GM19452 (cell line): ENCODE measurements around the gene NAT14.

Experiments
- ATAC-seq: cut with Tn5 transposase; IDR thresholded peaks from one replicate; pipeline ENCODE4 v1.9.1; 2021; ENCODE audit not compliant: unreplicated experiment

Gene NAT14

DNA sequence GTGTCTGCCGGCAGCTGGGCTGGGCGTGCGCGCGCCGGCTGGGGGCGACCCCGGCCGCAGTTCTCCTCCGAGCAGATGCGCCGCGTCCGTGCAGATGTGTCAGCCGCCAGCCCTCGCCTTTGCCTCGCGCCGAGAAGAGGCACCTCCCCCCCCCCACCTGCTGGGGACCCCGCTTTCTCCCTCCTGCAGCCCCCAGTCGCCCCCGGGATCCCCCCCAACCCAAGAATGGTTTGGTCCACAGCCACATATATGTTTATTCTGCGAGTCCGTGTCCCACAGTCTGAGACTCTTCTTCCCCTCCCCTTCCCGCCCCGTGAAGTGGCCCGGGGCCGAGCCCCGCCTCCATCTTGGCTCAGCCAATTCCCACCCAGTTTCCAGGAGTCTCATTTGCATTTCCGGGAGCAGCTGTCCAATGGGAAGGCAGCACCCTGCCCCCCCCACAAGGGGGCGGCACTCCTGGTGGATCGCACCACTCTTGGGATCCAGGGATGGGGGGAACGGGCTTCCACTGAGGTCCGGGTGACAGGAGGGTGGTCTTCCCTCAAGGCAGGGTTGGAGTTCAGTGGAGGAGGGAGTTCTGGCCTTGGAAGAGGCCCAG, 32.1 kb upstream of the NAT14 start:
- no peak for ATAC-seq

DNA sequence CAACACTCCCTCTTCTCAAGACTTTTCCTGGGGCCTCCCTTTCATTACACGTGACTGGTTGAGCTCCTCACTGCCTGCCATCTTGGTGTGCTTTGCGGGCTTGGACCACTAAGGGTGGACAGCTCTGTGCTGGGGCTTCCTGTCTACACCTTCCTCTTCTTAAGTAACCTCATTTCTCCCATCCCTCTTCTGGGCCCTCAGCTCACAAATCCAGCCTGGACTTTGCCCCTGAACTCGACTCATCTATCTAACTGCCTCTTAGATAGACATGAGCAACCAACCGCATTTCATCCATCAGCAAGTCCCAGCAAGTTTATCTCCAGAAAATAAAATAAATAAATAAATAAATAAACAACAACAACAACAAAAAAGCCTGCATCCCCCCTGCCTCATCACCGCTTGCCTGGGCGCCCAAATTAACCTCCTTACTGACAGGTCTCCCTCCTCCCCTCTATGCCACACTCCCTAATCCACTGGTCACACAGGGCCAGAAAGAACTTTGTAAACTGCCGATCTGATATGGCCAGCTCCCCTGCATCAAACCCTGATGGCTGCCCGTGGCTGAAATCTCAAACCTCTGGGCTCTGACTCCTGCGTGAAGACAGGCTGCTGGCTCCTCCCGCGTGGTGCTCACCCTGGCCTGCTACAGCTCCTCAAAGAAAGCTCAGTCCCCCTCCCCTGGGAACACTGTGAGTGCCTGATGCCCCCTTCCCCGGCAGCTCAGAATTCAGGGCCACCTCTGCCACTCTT, 31.3 kb upstream of the NAT14 start:
- ATAC-seq = no peak

DNA sequence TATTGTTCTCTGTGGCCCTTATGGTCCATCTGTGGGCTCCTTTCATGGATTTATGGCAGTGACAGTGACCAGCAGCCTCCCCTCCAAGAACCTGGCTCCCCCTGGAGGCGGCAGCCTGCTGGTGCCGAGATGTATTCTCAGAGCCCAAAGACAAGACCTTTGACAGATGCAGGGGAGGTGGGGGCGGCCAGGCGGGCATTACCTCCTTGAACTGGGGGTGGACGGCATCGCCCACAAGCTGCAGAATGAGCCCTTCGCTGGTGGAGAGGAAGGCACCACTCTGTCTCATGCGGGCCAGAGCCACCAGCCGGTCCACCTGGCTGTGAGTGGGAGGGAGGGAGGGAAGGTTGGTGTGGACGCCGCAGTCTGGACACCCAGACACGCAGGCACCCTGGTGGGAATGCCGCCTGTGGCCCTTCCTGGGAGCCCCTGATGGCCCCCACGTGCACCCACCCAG, 30.2 kb upstream of the NAT14 start:
- no peak for ATAC-seq

DNA sequence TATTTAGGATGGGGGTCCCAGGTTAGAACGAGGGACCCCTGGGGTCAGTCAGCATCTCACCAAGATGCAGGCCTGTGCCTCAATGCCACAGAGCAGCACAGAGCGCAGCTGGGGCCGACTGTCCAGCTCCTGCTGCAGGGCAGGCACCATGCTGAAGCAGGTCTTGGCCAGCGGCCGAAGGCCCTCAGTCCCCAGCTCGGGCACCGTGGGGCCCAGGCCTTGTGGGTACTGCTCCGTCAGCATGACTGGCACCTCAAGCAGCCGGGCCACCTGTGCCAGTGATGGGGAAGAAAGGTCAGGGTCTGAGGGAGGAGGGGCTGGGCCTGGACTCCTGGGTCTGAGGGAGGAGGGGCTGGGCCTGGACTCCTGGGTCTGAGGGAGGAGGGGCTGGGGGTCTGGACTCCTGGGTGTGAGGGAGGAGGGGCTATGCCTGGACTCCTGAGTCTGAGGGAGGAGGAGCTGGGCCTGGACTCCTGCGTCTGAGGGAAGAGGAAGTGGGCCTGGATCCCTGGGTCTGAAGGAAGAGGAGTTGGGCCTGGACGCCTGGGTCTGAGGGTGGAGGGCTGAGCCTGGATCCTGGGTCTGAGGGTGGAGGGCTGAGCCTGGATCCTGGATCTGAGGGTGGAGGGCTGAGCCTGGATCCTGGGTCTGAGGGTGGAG, 29.3 kb upstream of the NAT14 start:
- ATAC-seq = no peak

DNA sequence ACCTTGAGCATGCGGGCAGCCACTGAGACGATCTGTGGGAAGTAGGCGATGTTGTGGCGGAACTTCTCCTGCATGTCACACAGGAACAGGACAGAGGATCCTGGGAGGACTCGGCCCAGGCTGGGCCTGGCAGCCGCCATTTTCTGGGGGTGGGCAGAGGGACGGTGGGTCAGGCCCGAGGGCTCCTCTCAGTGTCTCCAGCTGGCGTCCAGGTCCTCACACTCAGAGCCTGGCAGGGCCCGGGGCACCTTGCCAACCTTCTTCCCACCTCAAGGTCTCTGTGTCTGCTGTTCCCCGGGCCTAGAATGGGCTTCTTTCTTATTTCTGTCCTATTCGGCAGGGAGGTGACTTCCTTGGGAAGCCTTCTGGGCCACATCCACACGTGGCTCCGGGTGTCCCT, 28.6 kb upstream of the NAT14 start:
- ATAC-seq = no peak

DNA sequence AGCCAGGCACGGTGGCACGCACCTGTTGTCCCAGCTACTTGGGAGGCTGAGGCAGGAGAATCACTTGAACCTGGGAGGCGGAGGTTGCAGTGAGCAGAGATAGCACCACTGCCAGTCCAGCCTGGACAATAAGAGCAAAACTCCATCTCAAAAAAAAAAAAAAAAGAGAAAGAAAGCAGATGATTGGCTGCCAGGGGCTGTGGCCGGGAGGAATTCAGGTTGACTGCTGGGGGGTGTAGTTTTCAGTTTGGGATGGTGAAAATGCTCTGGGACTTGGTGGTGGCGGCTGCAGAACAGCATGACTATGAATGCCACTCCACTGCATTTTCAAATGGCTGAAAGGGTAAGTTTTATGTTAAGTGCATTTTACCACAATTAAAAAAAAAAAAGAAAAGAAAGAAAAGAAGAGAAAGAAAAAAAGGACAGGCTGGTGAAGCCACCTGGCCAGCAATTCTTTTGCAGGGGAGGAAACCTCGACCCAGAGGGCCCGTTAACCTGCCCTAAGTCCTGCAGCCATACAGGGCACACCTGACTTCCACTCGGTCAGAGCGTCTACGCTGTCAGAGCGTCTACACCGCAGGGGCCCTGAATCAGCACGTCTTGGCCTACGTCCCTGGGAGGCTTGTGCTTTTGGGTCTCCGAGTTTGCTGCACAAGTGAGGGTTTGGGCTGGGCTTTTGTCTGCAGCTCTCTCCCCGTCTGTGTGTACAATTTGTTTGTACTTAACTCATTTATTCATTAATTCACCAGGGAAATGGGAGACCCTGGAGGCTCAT, 27.1 kb upstream of the NAT14 start:
- ATAC-seq = no peak

DNA sequence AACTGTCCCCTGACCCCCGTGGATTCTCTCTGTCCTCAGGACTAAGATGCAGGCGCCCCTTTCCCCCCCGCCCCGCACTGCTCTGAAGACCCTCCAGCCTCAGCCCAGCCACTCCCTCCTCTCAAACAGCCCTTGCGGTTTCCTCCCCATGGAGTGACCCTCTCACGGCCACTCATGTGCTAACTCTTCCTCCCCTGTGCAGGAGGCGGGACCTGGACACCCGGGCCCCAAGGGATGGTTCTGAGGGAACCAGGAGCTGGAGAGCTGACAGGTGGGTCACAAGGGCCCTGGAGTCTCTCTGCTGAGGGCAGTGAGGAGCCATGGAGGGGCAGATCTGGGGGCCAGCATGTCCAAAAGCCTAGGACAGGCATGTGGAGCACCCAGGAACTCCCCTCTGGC, 25.4 kb upstream of the NAT14 start:
- ATAC-seq = no peak

DNA sequence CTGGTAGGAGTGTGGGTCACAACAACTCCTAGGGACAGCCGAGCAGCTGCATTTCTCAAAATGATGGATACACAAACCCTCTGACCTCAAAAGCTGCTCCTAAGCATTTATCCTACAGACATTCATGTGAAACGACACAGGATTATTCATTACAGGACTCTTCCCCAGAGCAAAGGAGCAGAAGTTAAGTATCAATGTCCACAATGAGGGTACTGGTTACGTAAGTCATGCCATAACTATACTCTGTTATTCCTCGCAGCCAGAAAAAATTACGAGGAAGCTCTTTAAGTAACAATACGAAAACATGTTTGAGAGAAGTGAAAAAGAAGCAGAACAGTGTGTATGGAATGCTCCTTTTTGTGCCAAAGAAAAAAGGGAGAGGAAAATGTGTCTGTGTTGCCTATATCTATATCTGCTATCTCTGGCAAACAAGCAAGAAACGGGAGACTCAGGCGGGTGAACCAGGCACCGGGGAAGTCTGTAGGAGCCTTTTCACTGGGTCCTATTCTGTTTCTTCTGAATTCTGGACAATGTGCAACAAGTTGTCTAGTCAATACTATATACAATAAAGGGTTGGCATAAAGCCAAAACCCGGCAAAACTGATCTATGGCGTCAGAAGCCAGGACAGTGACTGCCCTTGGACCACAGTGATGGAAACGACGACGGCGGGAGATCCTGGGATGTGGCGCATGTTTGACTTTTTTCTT, 24.9 kb upstream of the NAT14 start:
- ATAC-seq = no peak

DNA sequence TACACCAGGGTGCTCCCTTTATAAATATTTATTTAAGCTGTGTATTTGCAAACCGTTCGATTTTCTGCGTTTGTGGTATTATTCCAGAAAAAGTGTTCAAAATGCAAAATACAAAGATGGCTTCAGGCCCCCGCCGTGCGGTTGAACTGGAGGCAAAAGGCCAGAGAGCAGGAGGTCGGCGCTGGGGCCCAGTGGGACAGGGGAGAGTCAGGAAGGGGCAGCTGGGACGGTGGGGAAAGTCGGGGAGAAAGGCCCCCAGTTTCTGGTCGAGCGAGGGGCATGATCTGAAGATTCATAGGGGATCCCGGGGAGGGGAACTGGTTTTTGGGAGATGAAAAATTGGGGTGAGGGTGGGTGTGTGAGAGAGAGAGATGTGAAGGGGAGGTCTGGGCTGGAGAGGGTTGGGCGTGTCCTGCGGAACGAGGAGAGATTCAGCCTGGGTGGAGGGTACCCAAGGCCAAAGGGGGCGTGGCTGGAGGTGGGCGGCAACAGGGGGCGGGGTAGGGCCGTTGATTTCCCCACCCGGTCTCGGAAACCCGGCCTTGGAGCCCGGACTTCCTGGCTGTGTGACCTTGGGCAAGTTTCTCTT, 24.2 kb upstream of the NAT14 start:
- no peak for ATAC-seq

DNA sequence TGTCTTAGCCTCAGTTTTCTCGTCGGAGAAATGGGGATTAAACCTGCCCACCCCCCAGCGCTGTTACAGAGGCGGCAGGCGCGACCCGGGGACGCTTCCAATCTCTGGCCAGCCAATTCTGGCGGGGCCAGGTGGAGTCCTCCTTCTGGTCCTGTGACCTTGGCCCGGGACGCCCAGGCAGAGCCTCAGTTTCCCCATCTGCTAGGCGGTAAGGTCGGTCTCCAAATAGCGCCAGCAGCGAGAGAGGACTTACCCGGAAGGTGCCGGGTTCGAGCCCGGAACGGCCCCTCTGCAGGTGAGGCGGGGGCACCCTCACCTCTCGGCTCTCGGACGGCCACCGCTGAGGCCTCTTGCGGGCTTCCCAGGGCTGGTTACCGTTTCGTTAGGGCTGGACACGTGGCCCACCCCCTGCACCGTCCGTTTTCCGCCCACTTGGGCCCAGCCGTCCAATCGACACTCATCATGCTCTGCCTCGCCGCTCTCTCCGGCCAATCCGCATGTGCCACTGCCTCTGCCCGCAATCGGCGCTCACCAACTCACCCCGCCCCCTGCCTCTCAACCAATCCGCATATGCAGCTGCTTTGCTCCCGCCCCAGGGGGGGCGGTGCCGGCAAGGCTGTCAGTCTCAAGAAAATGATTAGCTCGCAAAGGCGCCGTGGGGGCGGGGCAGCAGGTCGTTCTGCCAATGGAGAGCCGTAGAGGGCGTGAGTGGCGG, 23.6 kb upstream of the NAT14 start, which contains the start of gene ISOC2:
Gene ISOC2 (minus strand): TSS at position 384 of the 715 bp plus-strand sequence. CDS start 5,156 bp downstream, outside the sequence.
- ATAC-seq = peak; percentile 95

DNA sequence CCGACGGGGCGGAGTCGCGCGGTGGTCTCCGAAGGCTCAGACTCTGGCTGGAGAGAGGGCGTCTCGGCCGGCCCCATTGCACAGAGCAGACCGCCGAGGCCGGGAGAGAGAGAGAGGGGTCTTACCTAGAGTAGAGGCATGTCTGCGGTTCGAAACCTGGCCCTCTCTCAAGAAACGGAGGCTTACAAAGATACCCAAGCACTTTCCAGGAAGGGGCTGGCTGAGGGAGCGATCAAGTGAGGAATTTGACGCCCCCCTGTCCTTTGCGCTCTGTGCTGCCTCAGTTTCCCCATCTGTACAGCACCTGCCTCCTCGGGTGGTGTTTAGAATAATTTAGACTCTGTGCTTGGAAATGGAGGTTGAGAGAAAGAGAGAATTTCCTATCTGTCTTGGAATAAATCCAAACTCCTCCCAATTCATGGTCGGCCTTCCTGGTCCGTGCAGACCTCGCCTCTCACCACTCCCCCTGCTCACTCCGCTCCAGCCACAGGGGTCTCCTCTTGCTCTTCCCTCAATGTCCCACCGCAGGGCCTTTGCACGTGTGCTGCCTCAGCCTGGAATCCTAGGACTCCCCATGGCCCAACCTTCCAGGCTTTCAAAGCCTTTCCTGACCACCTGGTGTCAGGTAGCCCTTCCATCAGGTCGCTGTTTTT, 22.9 kb upstream of the NAT14 start:
- no peak for ATAC-seq

DNA sequence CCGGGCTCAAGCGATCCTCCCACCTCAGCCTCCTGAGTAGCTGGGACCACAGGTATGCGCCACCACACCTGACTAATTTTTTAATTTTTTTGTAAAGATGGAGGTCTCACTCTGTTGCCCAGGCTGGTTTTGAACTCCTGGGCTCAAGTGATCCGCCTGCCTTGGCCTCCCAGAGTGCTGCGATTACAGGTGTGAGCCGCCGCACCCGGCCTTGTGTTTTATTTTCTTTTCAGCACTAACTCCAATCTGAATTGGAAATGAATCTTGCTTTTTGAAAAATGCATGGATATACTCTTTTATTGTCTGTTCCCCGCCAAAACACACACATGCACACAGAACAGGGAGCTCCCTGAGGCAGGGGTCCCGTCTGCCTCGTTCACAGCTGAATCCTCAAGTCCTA, 22.3 kb upstream of the NAT14 start:
- no peak for ATAC-seq

DNA sequence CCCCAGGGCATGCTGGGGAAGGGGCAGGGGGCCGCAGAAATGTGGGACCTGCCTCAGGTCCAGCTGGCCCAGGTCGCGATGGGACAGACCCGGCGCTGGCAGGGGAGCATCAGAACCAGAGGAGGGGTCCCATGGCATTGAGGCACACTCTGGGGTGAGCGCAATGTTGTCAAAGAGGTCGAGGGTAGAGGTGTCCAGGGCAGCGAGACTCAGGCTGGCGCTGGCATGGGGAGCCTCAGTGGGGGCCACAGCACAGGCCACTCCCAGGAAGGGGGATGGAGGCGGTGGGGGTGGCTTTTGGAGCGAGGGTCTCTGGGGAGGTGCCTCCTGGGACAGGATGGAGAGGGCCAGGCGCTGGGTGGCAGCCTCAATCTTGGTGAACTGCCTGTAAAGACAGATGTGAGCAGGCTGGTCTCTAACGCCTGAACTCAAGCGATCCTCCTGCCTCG, 21.4 kb upstream of the NAT14 start:
- ATAC-seq = no peak

DNA sequence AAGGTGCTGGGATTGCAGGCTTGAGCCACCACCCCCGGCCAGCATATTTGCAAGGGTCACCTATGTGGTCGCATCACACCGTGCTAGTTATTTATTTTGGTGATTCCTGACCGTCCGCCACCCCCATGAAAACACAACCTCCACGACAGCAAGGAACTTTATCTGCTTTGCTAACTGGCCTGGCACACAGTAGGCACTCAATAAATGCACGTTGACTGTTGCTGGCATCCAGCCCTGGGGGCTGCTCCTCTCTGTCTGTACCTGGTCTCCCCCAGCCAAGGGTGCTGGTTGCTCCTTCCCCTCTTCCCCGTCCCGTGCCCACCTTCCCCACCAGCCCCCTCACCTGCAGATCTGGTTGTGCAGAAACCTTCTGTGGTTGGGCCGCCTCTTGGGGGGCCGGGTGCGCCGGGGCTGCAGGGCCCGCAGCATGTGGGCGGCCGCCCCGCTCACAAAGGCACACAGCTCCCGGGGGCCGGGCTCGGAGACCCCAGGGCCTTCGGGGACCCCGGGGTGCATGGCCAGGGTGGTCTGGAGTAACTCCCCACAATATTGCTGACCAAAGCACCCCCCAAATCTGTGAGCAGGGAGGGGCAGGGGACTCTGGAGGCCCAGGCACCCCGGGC, 20.8 kb upstream of the NAT14 start:
- ATAC-seq = no peak

DNA sequence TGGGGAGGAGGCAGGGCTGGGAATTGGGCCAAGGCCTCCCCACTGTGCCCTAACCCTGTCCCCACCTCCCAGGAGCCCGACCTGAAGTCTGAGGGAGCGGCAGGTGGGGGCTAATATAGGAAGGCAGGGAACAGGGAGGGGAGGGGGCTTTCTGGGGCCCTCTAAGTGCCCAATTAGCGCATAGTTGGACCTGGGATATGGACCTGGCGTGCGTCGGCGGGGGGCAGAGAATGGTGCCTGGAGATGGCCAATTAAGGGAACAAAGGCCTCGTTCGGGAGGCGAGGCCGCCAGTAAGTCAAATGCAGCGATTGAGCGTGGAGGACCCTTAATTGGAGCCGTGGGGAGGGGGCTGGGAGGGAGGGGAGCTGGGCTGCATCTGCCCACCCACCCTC, 20.3 kb upstream of the NAT14 start, which contains the start of gene C19orf85:
Gene C19orf85 (minus strand): TSS at position 90 of the 393 bp plus-strand sequence. CDS start 197 bp downstream, outside the sequence.
- ATAC-seq = no peak

DNA sequence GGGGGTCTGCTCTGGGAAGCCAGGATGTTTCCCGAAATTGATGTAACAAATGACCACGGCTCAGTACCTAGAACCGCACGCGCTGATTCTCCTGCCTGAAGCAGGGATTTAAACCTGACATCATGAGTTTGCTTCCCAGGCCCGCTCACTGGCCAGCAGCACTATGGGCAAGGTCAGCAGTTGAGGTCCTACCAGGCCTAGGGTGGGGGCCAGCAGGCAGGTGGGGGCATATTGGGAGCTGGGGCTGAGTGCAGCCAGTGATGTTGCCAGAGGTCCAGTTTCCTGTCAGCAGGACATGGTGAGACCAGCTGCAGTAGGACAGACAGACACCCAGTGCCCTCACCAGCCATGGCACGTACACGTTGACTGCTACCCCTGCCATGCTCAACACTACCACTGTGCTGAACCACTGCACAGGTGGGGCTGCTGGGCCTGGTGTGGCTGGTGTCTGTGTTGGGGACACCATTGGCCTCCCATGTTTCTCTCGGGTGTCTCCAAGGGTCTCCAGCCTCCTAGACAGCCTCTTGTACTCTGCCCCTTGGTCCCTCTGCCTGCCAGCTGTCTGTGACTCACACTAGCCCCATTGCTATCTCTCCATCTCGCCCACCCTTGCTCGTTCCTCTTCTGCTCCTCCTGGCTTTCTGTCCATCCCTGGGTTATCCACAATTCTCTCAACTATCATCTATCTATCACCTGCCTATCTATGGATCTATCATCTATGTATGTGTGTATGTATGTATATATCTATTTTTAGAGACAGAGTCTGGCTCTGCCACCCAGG, 19.3 kb upstream of the NAT14 start:
- ATAC-seq = no peak

DNA sequence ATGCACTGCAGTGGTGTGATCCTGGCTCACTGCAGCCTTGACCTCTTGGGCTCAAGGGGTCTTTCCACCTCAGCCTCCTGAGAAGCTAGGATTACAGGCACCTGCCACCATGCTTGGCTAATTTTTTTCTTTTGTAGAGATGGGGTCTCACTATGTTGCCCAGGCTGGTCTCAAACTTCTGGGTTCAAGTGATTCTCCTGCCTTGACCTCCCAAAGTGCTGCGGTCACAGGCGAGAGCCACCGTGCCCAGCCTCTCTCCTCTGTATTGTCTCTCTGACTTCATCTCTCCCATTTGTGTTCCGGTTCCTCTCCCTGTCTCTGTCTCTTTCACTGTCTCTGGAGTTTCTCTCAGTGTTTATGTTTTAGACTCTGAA, 18.8 kb upstream of the NAT14 start:
- ATAC-seq = no peak
